Ecto neural progenitor cell (in vitro differentiated cells): ENCODE data around the gene EEF1AKMT3.
A peak's percentile ranks its signal among the peaks of the same experiment; 100 is the strongest.
"Not testable (repeated sequence)": the region's sequence is repeated elsewhere in the genome, so short reads cannot be mapped to it uniquely, and the experiment has no call there.

Experiments used
- DNase-seq: peaks from one replicate; pipeline ENCODE4 v3.0.0-alpha.2; 2018; ENCODE audit warnings: low spot score

The EEF1AKMT3 gene

DNA sequence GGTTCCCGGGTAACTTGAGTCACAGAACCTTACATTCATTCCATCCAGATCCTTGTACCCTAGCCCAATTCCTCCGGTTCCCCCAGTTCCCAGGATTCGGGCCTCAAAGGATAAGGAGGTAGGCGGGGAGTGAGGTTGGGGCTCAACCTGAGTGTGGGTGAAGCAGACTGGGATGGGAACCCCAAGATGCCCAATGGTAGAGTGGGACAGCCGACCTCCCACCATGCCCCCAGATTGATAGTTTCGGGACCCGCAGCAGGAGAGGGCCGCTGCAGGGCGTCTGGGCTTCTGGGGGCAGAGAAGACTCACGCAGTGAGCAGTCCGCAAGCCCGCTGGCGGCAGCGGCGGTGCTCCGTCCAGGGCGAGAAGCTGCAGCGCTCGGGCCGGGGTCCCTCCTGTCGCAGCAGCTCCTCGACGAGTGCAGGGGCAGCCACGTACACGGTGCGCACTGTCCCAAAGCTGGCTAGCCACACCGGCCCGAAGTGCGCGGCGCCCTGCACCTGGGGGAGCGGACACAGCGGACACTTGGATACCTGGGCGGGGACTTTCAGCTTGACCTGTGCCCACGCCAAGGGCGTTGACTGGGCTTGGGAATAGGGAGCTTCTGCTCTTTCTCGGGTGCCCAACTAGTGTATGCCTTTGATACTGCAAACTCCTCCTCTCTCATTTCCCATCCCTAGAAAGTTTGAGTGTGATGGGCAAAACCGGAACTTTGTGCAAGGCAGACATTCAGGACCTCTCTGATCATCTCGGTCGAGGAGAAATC, 6.5 kb upstream of the EEF1AKMT3 start:
- no peak for DNase-seq

DNA sequence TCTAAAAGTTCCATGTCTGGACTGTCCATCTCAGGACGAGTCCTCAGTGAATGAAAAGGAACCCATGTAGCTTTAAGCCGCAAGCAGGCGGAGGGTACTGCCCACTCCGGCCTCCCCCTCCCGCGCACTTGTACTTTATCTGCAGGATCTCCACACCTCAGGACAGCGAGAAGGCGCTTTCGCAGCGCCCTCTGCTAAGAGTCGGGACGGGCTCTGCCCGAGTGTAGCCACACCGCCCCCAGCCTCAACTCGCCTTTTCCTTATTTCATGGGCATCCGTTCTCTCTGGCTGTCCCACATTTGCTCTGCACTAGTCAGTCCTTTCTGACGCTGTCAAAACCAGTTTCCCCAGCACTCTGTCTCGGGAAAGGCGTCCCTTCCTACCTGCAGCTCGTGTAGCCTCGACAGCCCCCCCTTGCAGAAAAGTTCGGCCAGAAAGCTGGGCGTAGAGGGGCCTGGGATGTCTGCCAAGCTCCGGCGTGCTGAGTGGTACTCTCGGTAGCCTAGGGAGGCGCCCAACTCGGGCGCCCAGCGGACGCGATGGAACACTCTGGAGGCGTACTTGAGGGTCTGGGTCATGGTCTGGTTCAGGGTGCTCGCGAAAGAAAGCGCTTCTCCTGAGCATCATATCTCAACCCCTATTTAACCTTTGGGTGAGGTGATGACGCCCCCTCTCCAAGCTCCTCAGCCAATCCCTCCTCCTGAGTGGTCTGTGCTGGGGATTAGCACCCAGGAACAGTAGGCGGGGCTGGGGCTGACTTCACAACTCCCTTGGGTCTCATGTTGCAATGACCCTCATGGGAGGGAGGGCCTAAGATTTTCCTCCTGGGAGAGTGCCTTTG, 5.7 kb upstream of the EEF1AKMT3 start, which contains the start of gene CYP27B1:
Gene CYP27B1, minus strand, starts transcription at position 615 of the 841 bp plus-strand sequence. Its CDS starts 37 bp downstream, at position 578.
- DNase-seq: peak; percentile 79

DNA sequence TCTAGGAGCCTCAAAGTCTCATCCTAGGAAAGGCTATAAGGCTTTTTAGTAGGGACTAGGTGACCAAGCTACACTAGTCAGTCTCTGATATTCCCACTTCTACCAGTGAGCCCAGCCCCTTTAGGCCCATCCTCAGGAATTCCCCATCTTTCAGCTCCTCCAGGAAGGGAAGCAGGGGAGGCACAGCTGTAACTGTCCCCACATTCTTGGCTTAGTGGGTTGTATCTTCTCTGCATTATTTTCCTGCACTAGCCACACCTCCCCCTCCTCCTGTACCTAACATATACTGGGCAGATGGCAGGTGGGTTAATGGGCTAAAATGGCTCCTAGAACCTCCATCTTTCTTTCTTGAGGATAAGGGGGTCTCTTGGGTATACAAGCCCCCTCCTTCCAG, 5.1 kb upstream of the EEF1AKMT3 start:
- no peak for DNase-seq

DNA sequence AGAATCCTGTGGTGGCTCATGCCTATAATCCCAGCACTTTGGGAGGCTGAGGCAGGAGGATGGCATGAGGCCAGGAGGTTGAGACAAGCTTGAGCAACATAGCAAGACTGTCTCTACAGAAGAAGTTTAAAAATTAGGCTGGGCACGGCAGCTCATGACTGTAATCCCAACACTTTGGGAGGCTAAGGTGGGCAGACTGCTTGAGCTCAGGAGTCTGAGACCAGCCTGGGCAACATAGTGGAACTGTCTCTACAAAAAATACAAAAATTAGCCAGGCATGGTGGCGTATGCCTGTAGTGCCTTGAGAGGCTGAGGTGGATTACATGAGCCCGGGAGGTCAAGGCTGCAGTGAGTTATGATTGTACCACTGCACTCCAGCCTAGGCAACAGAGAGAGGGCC, 4.5 kb upstream of the EEF1AKMT3 start:
- no peak for DNase-seq

DNA sequence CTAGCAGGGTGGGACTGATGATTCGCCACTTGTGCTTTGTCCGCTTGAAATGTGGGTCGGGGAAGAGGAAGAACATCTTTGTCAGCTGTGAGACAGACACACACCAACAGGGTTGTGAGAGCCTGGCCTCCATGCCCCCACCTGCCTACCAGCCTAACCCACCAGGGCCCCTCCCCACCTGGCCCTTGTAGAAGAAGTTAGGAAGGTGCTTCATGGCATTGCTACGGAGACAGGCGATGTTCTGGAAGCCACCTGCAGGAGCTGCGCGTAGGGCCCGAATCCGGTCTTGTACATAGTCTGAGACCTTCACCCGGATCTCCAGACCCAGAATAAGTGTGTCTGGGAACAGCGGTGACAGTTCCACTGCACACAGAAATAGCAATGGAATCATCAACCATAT, 2.8 kb upstream of the EEF1AKMT3 start:
- no peak for DNase-seq

DNA sequence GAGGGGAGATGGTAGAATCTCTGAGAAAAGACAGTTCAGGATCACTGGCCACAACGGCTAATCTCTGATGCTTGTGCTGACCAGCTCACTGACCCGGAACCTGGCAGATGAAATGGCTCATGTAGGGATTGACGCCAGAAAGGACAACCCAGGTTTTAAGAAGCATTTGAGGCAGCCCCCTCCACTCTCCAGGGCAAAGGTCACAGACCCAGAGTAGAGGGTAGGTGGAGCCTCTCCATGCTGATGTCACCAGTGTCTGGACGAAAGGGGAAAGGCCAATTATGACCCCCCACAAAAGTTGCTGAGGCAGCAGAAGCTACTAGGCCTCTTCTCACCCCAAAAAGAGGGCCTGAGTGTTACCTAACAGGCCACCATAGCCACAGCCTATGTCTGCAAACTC, 1.7 kb upstream of the EEF1AKMT3 start:
- DNase-seq: no peak

DNA sequence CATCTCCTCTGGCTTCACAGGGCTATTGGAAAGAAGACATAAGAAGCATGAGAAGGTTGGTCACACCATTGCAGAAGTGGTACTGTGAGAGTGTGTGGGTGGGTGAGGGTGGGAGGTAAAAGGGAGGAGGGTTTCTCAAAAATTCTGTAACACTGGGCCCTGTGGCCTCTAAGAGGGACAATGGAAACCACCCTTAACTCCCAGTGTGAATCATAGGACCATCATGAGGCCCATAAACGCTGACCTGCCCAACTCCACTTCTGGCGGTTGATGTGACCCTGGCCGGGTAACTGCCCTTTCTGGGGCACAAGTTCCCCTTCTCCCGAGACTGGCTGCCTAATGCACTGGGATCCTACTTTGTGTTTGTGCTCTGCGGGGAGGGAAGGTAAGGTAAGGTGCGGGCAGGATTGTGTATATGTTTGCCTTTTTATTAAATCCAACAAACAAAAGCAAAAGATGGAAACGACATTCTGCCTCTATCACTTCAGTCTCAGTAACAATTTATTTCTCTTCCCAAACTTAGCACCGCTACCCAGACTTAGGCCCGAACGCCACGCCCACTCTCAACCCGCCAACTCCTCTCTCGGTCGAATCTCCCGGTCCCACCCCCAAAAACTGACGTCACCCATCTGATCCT, 1.1 kb upstream of the EEF1AKMT3 start:
- DNase-seq: no peak

DNA sequence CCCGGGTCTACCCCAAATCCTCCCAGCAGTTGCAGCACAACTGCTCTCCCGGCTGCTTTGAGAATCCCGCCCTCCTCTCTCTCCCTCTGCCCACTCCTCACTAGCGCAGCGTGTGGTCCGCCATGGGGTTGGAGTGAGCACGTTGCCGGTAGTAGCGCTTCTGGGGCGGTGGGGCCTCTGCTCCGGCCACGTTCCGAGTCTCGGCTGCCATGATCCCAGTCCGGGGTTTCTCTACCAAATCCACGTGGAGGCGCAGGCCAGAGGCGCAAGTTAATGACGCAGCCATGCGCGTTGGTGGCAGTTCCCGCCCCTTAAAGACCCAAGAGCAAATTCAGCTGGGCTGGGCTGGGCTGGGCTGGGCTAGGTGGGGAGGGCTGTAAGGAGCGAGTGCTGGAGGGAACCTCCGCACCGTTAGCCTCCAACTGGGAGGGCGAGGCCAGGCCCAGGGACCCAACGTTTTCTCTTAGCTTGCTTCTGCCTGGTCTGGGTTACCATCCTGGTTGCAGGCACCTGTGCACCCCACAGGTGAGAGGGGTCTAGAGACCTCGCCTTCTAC, 463 bp upstream of the EEF1AKMT3 start, which contains the start of gene METTL1:
Gene METTL1, minus strand, starts transcription at position 233 of the 556 bp plus-strand sequence. Its CDS starts 22 bp downstream, at position 211.
- DNase-seq: peak; percentile 99

DNA sequence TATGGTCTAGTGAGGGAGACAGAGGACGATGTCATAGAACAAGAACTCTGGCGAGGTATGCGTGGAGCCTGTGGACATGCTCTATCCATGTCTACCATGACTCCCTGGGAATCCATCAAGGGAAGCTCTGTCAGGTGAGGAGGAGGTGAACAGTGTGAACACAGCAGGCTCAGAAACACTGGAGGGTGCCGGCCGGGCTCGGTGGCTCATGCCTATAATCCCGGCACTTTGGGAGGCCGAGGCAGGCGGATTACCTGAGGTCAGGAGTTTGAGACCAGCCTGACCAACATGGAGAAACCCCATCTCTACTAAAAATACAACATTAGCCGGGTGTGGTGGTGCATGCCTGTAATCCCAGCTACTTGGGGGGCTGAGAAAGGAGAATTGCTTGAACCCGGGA, 2.2 kb downstream of the EEF1AKMT3 start:
- DNase-seq: not testable (repeated sequence)

DNA sequence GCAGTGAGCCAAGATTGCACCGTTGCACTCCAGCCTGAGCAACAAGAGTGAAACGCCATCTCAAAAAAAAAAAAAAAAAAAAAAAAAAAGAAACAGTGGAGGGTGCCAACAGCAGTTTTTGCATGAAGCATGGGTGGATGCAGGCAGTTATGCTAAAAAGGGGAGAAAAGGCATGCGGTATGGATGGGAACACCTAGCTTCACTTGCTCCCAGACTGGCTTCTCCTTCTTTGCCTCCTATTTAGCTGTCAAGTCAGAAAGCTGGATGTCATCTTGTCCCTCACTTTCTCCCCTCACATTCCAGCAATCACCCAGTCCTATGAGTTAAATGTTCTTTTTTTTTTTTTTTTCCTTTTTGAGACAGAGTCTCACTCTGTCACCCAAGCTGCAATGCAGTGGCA, 2.6 kb downstream of the EEF1AKMT3 start:
- DNase-seq: no peak

DNA sequence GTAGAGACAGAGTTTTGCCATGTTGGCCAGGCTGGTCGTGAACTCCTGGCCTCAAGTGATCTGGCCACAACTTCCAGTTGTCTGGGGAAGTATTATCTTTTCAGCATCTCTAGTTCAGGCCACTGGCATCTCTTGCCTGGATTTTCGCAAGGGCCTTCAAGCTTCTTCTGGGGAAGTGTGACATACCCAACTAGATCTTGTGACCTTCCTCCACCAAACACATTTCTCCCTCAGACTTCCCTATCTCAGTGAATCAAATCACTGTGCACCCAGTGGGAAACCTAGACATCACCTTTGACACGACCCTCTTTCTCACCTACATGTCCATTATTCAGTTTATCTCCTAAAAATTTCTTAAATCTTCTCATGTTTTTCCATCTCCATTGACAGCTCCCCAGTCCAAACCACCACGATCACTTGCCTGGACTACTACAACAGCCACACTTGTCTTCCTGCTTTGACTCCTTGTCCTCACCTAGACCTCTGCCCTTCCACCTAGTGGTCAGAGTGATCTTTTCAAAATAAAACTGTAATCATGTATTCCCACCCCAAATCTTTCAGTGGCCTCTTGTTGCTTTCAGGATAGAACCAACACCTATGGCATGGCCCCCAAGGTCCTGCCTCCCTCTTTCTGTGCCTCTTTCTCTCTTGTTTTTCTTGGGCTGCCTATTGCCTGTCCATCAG, 3.3 kb downstream of the EEF1AKMT3 start:
- no peak for DNase-seq

DNA sequence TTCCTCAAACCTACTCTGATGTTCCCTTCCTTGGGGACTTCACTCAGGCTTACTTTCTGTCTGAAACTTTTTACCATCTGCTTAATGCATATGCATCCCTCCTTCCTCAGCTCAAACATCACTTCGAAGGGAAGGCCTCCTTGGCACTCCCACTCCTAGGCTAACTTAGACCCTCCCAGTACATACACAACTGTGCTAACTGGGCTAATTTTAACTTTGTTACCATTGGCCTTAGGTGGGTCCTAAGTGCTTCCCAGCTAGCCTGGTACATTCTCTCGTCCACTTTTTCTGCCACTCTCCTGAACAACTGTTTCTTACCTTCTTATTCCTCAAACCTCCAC, 3.8 kb downstream of the EEF1AKMT3 start:
- DNase-seq: no peak

DNA sequence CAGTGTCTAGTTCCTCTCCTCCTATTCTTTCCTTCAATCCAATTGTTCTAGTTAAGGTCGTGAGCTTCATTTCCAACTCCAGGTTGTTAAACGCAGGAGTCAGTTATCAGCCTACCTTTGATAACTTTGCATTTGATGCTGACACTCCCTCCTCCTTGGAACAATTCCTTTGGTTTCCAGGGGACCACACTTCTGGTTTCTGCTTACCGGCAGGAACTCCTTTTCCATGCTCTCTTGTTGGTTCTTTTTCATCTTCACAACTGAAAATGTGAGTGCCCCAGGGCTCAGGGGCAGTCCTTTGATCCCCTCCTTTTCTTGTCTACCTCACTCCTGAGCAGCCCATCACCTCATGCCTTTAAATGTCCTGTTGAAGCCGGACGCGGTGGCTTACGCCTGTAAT, 5.0 kb downstream of the EEF1AKMT3 start:
- DNase-seq: no peak

DNA sequence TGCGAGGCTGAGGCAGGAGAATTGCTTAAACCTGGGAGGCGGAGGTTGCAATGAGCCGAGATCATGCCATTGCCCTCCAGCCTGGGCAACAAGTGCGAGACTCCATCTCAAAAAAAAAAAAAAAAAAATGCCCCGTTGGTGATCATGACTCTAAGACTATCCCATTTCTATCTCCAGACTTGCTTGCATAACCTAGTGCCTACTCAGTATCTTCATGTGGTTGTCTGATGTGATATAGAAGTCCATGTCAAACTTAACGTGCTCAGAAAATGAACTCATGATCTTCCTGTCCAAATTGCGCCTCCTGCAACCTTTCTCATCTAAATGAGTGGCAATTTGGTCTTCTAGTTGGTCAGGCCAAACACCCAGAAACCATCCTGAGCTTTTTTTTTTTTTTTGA, 5.5 kb downstream of the EEF1AKMT3 start:
- DNase-seq: no peak

DNA sequence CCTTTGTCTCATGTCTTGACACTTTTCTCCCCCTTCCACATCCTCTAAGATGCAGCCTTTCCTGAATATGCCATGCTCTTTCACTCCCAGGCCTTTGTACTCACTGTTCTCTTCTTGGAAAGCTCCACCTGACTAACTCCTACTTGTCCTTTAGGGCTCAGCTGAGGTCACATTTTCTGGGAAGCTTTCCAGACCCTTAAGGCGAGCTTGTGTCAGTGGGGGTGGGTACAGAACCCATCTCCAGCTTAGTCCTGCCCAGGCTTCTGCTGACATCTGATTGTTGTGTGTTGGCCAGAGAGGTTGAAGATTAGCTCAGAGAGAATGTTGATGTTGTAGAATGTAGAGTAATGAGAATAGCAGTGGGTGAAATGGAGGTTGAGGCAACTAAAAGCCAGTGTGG, 7.3 kb downstream of the EEF1AKMT3 start:
- DNase-seq: no peak

DNA sequence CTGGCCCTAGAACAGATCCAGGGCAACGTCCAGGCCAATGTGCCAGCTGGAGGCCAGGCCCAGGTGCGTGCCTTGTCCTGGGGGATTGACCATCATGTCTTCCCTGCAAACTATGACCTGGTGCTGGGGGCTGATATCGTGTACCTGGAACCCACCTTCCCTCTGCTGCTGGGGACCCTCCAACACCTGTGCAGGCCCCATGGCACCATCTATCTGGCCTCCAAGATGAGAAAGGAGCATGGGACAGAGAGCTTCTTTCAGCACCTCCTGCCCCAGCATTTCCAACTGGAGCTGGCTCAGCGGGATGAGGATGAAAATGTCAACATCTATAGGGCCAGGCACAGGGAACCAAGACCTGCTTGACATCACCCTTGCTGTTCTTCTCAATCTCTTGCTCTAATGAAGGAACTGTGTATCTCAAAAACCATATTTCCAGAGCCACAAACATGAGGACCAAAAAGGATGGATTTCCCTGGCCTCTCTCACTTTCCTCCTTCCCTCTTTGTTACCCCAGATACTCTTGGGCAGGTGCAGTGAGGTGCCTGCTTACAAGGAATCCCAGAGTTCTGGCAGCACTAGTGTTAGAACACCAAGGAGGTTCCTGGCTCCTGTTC, 8.0 kb downstream of the EEF1AKMT3 start:
- no peak for DNase-seq

DNA sequence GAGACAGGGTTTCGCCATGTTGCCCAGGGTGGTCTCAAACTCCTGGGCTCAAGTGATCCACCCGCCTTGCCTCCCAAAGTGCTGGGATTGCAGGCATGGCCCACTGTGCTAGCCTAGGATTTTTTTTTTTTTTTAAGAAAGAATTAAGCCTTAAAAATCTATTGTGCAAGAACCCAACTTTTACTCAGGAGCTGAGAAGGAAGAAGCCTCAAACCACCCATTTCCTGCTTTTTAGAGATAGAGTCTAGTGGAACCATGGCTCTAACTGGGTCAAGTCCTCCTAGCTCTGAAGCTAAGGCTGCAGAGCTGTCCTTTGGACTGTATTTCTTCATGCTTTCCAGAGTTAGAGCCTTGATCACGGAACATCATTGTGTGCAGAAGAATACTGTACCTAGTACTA, 8.8 kb downstream of the EEF1AKMT3 start:
- DNase-seq: no peak

DNA sequence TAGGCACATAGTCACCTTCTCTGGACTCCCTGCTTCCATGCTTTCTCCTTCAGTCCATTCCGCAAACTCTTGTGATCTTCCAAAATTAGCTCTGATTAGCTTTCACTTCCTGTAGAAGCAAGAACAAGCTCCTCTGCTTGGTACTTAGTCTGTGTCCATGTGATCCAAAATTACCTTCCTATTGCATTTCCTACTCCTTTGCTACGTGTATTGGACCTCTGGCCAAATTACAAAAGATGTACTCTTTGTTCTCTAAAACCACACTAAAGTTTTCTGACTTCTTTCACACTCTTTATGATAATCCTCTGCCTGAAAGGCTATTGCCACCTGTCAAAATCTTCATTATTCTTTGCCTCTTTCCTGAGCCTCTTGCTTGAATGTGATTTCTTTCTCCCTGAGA, 9.4 kb downstream of the EEF1AKMT3 start:
- no peak for DNase-seq

DNA sequence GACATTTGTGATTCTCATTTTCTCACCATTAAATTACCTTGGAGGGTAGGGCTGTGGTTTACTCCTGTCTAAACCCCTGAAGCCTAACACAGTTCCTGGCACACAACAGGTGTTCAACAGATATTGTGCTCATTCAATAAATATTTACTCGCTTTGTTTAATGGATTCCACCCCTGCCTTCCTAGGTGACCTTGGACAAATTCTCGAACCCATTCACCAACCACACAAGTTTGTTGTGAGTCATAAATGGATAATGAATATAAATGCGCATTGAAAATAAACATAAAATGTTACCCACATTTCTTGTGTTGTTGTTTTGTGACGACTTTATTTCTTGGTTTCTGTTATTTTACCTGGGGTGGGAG, 9.8 kb downstream of the EEF1AKMT3 start:
- no peak for DNase-seq

DNA sequence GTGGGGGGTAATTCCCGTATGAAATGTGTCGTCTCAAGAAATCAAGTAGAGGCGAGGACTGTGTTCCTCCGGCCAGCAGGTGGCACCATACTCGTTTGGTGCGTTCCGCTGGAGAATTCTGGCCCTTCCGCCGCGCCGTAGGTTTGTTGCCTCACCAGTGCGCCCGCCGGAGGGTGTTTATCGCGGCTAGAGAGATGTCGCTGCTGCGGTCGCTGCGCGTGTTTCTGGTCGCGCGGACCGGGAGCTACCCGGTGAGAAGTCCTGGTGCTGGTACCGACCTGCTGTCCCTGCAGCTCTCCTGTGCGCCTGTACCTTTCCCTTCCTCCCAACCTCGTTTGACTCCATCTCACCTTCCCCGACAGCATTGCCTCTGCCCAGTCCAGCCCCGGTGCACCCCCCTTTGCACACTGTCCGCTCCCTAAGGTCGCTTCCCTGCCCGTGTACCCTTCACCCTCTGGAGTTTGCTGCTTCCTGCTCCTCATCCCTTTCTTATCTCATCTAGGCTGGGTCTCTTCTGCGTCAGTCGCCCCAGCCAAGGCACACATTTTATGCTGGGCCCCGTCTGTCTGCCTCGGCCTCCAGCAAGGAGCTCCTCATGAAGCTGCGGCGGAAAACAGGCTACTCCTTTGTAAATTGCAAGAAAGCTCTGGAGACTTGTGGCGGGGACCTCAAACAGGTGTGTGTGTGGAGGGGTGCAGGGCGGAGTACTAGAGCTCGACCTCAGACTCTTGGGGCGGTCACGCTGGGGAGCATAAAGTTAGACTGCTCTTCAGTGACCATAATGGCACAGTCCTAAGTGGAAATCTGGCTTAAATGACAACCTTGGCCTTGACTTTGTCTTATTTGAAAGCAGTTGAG, 10.4 kb downstream of the EEF1AKMT3 start, which contains the start of gene TSFM:
Gene TSFM, plus strand, starts transcription at position 180 of the 858 bp plus-strand sequence. Its CDS starts 15 bp downstream, at position 195.
- peak; percentile 99 for DNase-seq

DNA sequence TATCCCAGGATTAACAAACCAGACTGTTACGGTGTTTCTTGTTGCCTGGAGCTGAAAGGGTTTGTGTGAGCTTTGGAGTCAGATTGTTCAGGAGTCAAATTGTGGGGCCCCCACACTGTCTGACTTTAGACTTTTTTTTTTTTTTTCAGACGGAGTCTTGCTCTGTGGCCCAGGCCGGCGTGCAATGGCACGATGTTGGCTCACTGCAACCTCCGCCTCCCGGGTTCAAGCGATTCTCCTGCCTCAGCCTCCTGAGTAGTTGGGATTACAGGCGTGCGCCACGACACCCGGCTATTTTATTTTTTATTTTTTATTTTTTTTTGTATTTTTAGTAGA, 11.0 kb downstream of the EEF1AKMT3 start:
- no peak for DNase-seq
